Right atrium auricular region (tissue), 2 donors: Measurements from ENCODE around the gene JPH3. TPM values are rescaled to one million over a fixed set of nuclear protein-coding genes. Genes with fewer than 3 reads are reported as not detected.

ENCODE experiments used
- DNase-seq: peaks from one replicate; pipeline ENCODE4 v3.0.0-alpha.2; 2019; ENCODE audit warnings: low spot score
- H3K27ac ChIP-seq, 2 donors: fragments of 200-600 bp; sonication (generic); 1 replicate in 1 of 2; 2 replicates in 1 of 2; pipeline ENCODE4 v1.5.1; 2016 to 2019
- H3K27me3 ChIP-seq, 2 donors: fragments of 200-600 bp; sonication (generic); one replicate each; pipeline versions ENCODE4 v1.5.1 to v1.6.0; 2017 to 2019
- H3K36me3 ChIP-seq: fragments of 200-600 bp; sonication (generic); one replicate; pipeline ENCODE4 v1.5.1; 2016
- H3K4me1 ChIP-seq, 2 donors: fragments of 200-600 bp; sonication (generic); one replicate each; pipeline versions ENCODE4 v1.5.1 to v1.6.0; 2017 to 2019
- H3K4me3 ChIP-seq, 2 donors: fragments of 200-600 bp; sonication (generic); 1 replicate in 1 of 2; 2 replicates in 1 of 2; pipeline ENCODE4 v1.5.1; 2017 to 2019; ENCODE audit warnings: mild to moderate bottlenecking in 1 of 2, moderate library complexity in 1 of 2
- H3K9me3 ChIP-seq, 2 donors: fragments of 200-600 bp; sonication (generic); one replicate each; pipeline ENCODE4 v1.5.1; 2019
- total RNA-seq, 2 donors: library from RNA; depleted of rRNA; stranded (reverse); fragments of >200 nt; gene quantifications; one replicate each; pipeline ENCODE4 v1.1.0, GENCODE V29; 2016
- TF ChIP-seq, protein P1 (sequence below), 2 donors: fragments of 200-600 bp; sonication (generic); IDR thresholded peaks; one replicate each; pipeline ENCODE4 v1.5.1; 2019; ENCODE audit warnings: antibody characterized with exemption in 2 of 2

Gene JPH3
- total RNA-seq, 2 donors from 2014 or later: 0.08 to 0.11 TPM

- DNase-seq: no peak
- TF ChIP-seq, protein P1, sequence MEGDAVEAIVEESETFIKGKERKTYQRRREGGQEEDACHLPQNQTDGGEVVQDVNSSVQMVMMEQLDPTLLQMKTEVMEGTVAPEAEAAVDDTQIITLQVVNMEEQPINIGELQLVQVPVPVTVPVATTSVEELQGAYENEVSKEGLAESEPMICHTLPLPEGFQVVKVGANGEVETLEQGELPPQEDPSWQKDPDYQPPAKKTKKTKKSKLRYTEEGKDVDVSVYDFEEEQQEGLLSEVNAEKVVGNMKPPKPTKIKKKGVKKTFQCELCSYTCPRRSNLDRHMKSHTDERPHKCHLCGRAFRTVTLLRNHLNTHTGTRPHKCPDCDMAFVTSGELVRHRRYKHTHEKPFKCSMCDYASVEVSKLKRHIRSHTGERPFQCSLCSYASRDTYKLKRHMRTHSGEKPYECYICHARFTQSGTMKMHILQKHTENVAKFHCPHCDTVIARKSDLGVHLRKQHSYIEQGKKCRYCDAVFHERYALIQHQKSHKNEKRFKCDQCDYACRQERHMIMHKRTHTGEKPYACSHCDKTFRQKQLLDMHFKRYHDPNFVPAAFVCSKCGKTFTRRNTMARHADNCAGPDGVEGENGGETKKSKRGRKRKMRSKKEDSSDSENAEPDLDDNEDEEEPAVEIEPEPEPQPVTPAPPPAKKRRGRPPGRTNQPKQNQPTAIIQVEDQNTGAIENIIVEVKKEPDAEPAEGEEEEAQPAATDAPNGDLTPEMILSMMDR (IDR thresholded peaks at IDR 0.05): no peak
- Histone ChIP-seq H3K4me1 (peaks cover 0 to 6% of the 10 kb centered on the region in 2 donors), H3K27ac (no peak overlapping the region), H3K27me3 (no peaks in the 10 kb centered on the region), H3K4me3 (no peak overlapping the region), H3K9me3 (no peaks in the 10 kb centered on the region), H3K36me3 (peaks cover 17% of the 10 kb centered on the region)
Measured at GRCh38 chr16:87735270-87736007, 133.1 kb downstream of the JPH3 start.

DNA sequence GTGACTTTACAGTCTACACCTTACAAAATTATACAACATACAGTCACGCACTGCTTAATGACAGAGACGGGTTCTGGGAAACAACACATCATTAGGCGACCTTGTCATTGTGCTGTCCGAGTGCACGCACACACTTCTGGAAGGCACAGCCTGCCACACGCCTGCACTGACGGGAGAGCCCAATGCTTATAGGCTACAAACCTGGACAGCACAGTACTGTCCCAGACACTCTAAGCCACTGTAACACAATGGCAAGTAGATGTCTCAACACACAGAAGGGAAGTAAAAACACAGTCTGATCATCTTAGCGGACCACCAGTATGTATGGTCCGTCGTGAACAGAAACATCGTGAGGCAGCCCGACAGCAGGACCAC, 133.7 kb downstream of the JPH3 start:
- TF ChIP-seq, protein P1 (IDR thresholded peaks at IDR 0.05): no peak
- no peak overlapping the region for H3K27ac ChIP-seq
- H3K9me3 ChIP-seq: no peaks in the 10 kb centered on the region
- no peak for DNase-seq
- H3K4me3 ChIP-seq: no peak overlapping the region
- H3K4me1 ChIP-seq: peaks cover 0 to 11% of the 10 kb centered on the region in 2 donors
- peaks cover 18% of the 10 kb centered on the region for H3K36me3 ChIP-seq
- H3K27me3 ChIP-seq: no peaks in the 10 kb centered on the region

- H3K27me3 ChIP-seq: no peaks in the 10 kb centered on the region
- peaks cover 0 to 15% of the 10 kb centered on the region in 2 donors for H3K4me1 ChIP-seq
- TF ChIP-seq, protein P1 (IDR thresholded peaks at IDR 0.05): no peak
- no peak overlapping the region for H3K27ac ChIP-seq
- DNase-seq: no peak
- peaks cover 19% of the 10 kb centered on the region for H3K36me3 ChIP-seq
- H3K4me3 ChIP-seq: no peak overlapping the region
- no peaks in the 10 kb centered on the region for H3K9me3 ChIP-seq
Measured at GRCh38 chr16:87739801-87740200, 137.5 kb downstream of the JPH3 start.

DNA sequence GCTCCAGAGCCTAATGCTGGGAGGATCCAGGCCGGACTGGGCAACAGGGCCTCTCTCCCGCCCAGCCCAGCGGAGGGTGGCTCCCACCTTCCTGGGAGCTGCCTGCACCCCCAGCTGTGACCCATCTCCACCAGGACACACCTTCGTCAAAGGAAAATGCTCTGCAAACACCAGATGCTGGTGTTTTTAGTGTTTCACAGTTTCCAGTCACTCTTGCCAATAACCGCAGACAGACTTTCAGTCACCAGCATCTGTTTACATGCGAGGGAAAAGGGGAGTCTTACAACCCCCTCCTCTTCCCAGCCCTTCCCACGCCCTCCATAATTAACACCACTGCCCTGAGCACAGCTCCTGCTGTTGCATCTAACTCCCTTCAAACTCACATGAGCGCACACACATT, 138.1 kb downstream of the JPH3 start:
- peaks cover 0 to 15% of the 10 kb centered on the region in 2 donors for H3K4me1 ChIP-seq

DNA sequence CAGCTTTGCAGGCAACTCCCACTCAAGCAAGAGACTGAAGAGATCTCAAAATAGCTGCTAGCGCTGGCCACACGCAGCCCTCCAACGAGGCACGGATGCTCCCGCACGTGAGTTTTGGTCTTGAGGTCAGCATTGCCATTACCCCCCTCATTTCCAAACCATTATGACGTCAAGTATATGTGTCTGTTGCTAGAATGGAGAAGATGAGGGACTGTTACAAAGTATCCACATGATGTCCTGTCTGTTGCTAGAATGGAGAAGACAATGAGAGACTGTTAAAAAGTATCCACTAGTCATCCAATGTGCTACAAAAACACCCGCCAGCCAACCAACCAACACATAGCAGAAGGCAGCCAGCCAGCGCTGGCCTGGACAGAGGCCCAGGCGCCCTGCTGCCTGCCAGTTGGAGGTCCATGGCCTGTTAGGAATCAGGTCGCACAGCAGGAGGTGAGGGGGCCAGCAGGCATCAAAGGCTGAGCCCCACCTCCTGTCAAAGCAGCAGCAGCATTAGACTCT, 138.7 kb downstream of the JPH3 start:
- TF ChIP-seq, protein P1 (IDR thresholded peaks at IDR 0.05): no peak
- Histone ChIP-seq H3K9me3 (no peaks in the 10 kb centered on the region), H3K4me3 (no peak overlapping the region), H3K4me1 (peaks cover 0 to 15% of the 10 kb centered on the region in 2 donors), H3K27ac (peak overlapping the region in 1 of 2 donors; percentile 20), H3K36me3 (peaks cover 22% of the 10 kb centered on the region), H3K27me3 (no peaks in the 10 kb centered on the region)
- no peak for DNase-seq

More for the DNA sequence above, 138.1 kb downstream of the JPH3 start:
- Histone ChIP-seq H3K4me3 (no peak overlapping the region), H3K36me3 (peaks cover 19% of the 10 kb centered on the region), H3K9me3 (no peaks in the 10 kb centered on the region), H3K27ac (peak overlapping the region in 1 of 2 donors; percentile 20), H3K27me3 (no peaks in the 10 kb centered on the region)
- TF ChIP-seq, protein P1 (IDR thresholded peaks at IDR 0.05): no peak
- no peak for DNase-seq
